Measurements from ENCODE around the gene RAB29. TPM values are rescaled to one million over a fixed set of nuclear protein-coding genes. Genes with fewer than 3 reads are reported as not detected.

RAB29 gene
- total and polyA plus RNA-seq, 9 of the 15 experiments (the other 6 are each of a cell fraction or from before 2014, with no cell fraction given), result 6.3 to 17.6 (median 8.0) TPM

GRCh38 chr1:205750138-205751035 is 24.9 kb downstream of the RAB29 start, which contains the start of gene NUCKS1 (continued):
- TF ChIP-seq ZNF431 (CRISPR knock-in tag; IDR thresholded peaks at IDR 0.05), result no peak
- no peak; the same call in 1 of the 2 replicates for TF ChIP-seq E2F5 (CRISPR knock-in tag; IDR thresholded peaks at IDR 0.05)
- no peak for TF ChIP-seq ZBTB34 (CRISPR knock-in tag; IDR thresholded peaks at IDR 0.05)
- 0 out of 2 replicates have a peak, but pooled peaks have one; percentile 77 for TF ChIP-seq DNMT1 (IDR thresholded peaks at IDR 0.05)
- TF ChIP-seq ARID1B (IDR thresholded peaks at IDR 0.05), result peak; percentile 57
- 0 out of 2 replicates have a peak, but pooled peaks have one; percentile 23 for TF ChIP-seq JUN (IDR thresholded peaks at IDR 0.05; ENCODE audit: borderline replicate concordance, low read depth, low read length)
- no peak for TF ChIP-seq JUN (CRISPR knock-in tag; IDR thresholded peaks at IDR 0.05; ENCODE audit: borderline replicate concordance)
- no peak; the same call in none of the 2 replicates for TF ChIP-seq RAD51 (IDR thresholded peaks at IDR 0.05; ENCODE audit: borderline replicate concordance, low read depth)
- peak; percentile 71 to 96 for TF ChIP-seq HDAC1 (IDR thresholded peaks at IDR 0.05)
- TF ChIP-seq ZNF644 (tag; IDR thresholded peaks at IDR 0.05; ENCODE audit: low read depth), result peak; percentile 90
- peak; percentile 61; the same call in 1 of the 2 replicates for TF ChIP-seq ZFP91 (CRISPR knock-in tag; IDR thresholded peaks at IDR 0.05)
- TF ChIP-seq YY1 (IDR thresholded peaks at IDR 0.05; ENCODE audit: borderline replicate concordance in 1 of 3, control insufficient read depth in 1 of 3, extremely low read depth in 1 of 3, insufficient read depth in 3 of 3, insufficient read length in 1 of 3, insufficient replicate concordance in 2 of 3, low read depth in 1 of 3, low read length in 2 of 3), result peak; percentile 71 to 94 (median 91)
- peak; percentile 47 for TF ChIP-seq TEAD2 (tag; IDR thresholded peaks at IDR 0.05)
- no peak for TF ChIP-seq ZNF263 (CRISPR knock-in tag; IDR thresholded peaks at IDR 0.05; ENCODE audit: borderline replicate concordance)
- 0 out of 2 replicates have a peak, but pooled peaks have one; percentile 36 for TF ChIP-seq ZNF583 (CRISPR knock-in tag; IDR thresholded peaks at IDR 0.05)
- no peak; the same call in none of the 2 replicates for TF ChIP-seq ZBTB9 (CRISPR knock-in tag; IDR thresholded peaks at IDR 0.05)
- peak; percentile 96 for TF ChIP-seq ZHX1 (conservative IDR thresholded peaks at IDR 0.05; ENCODE audit: low read length)

All from K562 (cell line).